Body of pancreas (tissue), 4 donors: ENCODE results near the gene PCBP2.

Experiments
- POLR2A ChIP-seq, 3 donors: fragments of 450-650 bp; IDR thresholded peaks; one replicate each; pipeline ENCODE4 v1.6.1; 2016; ENCODE audit warnings: antibody characterized with exemption in 3 of 3, mild to moderate bottlenecking in 2 of 3
- TF ChIP-seq, protein P1 (sequence below), 7 experiments: fragments of 450-650 bp in 4 of 7; fragments of 200-600 bp in 3 of 7; sonication (generic) in 3 of 7; IDR thresholded peaks; one replicate each; pipeline ENCODE4 v1.5.1; 2016 to 2019; ENCODE audit warnings: antibody characterized with exemption in 7 of 7

DNA sequence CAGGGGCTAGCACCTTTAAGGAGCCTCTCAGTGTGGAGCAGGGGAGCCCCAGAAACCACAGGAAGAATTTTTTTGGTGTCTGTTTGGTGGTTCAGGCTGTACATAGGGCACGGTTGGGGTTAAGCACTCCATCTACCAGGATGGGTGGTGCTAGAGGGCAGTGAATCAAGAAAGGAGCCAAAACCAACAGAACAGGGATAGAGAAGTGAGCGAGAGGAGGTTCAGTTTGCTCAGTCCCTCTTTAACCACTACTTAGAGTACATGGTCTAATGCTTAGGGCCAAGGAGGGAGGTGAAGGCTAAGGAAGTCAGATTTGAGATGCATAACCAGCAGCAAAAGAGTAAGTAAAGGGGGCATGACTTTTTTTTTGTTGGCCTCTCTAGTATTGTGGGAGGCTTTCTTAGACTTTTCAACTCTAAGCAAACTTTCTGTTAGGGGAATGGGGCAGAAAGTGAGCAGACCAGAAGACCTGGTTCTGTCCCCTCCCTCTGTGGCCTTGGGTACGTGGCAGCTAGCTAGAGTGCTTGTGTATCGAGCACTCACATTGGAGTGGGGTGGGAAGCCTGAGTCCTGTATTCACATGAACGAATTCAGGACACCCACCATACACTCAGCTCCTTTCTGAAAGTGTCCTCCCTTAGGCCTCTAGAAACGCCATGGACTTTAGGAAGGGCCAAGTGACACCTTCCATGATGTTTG, 62.0 kb downstream of the PCBP2 start:
- TF ChIP-seq, protein P1, sequence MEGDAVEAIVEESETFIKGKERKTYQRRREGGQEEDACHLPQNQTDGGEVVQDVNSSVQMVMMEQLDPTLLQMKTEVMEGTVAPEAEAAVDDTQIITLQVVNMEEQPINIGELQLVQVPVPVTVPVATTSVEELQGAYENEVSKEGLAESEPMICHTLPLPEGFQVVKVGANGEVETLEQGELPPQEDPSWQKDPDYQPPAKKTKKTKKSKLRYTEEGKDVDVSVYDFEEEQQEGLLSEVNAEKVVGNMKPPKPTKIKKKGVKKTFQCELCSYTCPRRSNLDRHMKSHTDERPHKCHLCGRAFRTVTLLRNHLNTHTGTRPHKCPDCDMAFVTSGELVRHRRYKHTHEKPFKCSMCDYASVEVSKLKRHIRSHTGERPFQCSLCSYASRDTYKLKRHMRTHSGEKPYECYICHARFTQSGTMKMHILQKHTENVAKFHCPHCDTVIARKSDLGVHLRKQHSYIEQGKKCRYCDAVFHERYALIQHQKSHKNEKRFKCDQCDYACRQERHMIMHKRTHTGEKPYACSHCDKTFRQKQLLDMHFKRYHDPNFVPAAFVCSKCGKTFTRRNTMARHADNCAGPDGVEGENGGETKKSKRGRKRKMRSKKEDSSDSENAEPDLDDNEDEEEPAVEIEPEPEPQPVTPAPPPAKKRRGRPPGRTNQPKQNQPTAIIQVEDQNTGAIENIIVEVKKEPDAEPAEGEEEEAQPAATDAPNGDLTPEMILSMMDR (IDR thresholded peaks at IDR 0.05): no peak
- TF ChIP-seq POLR2A (IDR thresholded peaks at IDR 0.05): no peak
